SU-DHL-6 (cell line): ENCODE data around the gene OVOL3.

ENCODE experiments used
- H2AFZ ChIP-seq: fragments of 200-600 bp; sonication (generic); 2 replicates; pipeline ENCODE4 v1.6.1; 2014; ENCODE audit warnings: low read depth, mild to moderate bottlenecking, moderate library complexity, mixed read lengths, antibody characterized with exemption, low read length; ENCODE audit not compliant: severe bottlenecking
- H3F3A ChIP-seq: fragments of 200-600 bp; shearing (Covaris generic); 2 replicates; pipeline ENCODE4 v1.6.0; 2016; ENCODE audit warnings: antibody characterized with exemption, mild to moderate bottlenecking; ENCODE audit not compliant: insufficient read depth
- H3K27ac ChIP-seq: fragments of 200-600 bp; sonication (generic); 2 replicates; pipeline ENCODE4 v1.5.1; 2016; ENCODE audit warnings: low read depth, mild to moderate bottlenecking, low read length, moderate library complexity, mixed read lengths
- H3K27me3 ChIP-seq: fragments of 200-600 bp; sonication (generic), shearing (Covaris generic); 2 replicates; pipeline ENCODE4 v1.6.0; 2014; ENCODE audit warnings: mild to moderate bottlenecking, low read length
- H3K36me3 ChIP-seq: fragments of 200-600 bp; sonication (generic); 2 replicates; pipeline ENCODE4 v1.6.1; 2014; ENCODE audit warnings: mild to moderate bottlenecking, low read length, mixed read lengths
- H3K4me2 ChIP-seq: fragments of 300-600, 200-600 bp; shearing (Covaris generic), sonication (generic); 2 replicates; pipeline ENCODE4 v1.6.0; 2014; ENCODE audit warnings: low read length, low read depth, mild to moderate bottlenecking; ENCODE audit not compliant: poor library complexity, severe bottlenecking
- H3K4me3 ChIP-seq: fragments of 200-600 bp; sonication (generic); 2 replicates; pipeline ENCODE4 v1.5.1; 2014; ENCODE audit warnings: antibody characterized with exemption, low read length, mild to moderate bottlenecking, mixed read lengths; ENCODE audit not compliant: insufficient read depth, poor library complexity, severe bottlenecking
- H3K79me2 ChIP-seq: fragments of 200-600 bp; sonication (generic); 2 replicates; pipeline ENCODE4 v1.6.1; 2014; ENCODE audit warnings: mild to moderate bottlenecking, low read length, moderate library complexity; ENCODE audit not compliant: insufficient read depth
- H3K9ac ChIP-seq: fragments of 200-600 bp; sonication (generic); 2 replicates; pipeline ENCODE4 v1.7.0; 2014; ENCODE audit warnings: mild to moderate bottlenecking, low read length
- H3K9me2 ChIP-seq: fragments of 200-600 bp; sonication (generic); replicated peaks from 2 replicates; pipeline ENCODE4 v1.6.1; 2014; ENCODE audit warnings: low read length; ENCODE audit not compliant: insufficient read depth
- H3K9me3 ChIP-seq: fragments of 200-600 bp; sonication (generic); 2 replicates; pipeline ENCODE4 v1.6.1; 2014; ENCODE audit warnings: low read length, mixed read lengths; ENCODE audit not compliant: insufficient read depth
- H4K20me1 ChIP-seq: fragments of 200-600 bp; sonication (generic); 2 replicates; pipeline ENCODE4 v1.6.1; 2014; ENCODE audit warnings: low read depth, mild to moderate bottlenecking, antibody characterized with exemption, low read length, moderate library complexity, mixed read lengths
- EZH2phosphoT487 ChIP-seq: fragments of 200-600 bp; sonication (generic), shearing (Covaris generic); conservative IDR thresholded peaks from 2 replicates; pipeline ENCODE4 v1.6.1; 2018; ENCODE audit warnings: mild to moderate bottlenecking, antibody characterized with exemption, low read length, moderate library complexity, mixed read lengths
- TF ChIP-seq, protein P1 (sequence below): fragments of 200-600 bp; sonication (generic); IDR thresholded peaks from one replicate; pipeline ENCODE4 v1.5.1; 2017; ENCODE audit warnings: antibody characterized with exemption, mild to moderate bottlenecking, low read length, moderate library complexity; ENCODE audit not compliant: insufficient read depth, poor library complexity, severe bottlenecking

Gene OVOL3

GRCh38 chr19:36093146-36093662, 17.7 kb upstream of the OVOL3 start:
- Histone ChIP-seq H3K9ac (no peak overlapping the region), H3K4me2 (no peak overlapping the region), H3K9me3 (no peaks in the 10 kb centered on the region), H3F3A (no peaks in the 10 kb centered on the region), H2AFZ (no peak overlapping the region), H3K36me3 (no peaks in the 10 kb centered on the region; the same call in 1 of the 2 replicates), H4K20me1 (no peaks in the 10 kb centered on the region), H3K9me2 (no peaks in the 10 kb centered on the region), H3K4me3 (no peak overlapping the region), H3K27ac (no peak overlapping the region), H3K79me2 (no peaks in the 10 kb centered on the region), H3K27me3 (no peaks in the 10 kb centered on the region)
- TF ChIP-seq, protein P1, sequence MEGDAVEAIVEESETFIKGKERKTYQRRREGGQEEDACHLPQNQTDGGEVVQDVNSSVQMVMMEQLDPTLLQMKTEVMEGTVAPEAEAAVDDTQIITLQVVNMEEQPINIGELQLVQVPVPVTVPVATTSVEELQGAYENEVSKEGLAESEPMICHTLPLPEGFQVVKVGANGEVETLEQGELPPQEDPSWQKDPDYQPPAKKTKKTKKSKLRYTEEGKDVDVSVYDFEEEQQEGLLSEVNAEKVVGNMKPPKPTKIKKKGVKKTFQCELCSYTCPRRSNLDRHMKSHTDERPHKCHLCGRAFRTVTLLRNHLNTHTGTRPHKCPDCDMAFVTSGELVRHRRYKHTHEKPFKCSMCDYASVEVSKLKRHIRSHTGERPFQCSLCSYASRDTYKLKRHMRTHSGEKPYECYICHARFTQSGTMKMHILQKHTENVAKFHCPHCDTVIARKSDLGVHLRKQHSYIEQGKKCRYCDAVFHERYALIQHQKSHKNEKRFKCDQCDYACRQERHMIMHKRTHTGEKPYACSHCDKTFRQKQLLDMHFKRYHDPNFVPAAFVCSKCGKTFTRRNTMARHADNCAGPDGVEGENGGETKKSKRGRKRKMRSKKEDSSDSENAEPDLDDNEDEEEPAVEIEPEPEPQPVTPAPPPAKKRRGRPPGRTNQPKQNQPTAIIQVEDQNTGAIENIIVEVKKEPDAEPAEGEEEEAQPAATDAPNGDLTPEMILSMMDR: no peak
- no peak for TF ChIP-seq EZH2phosphoT487

DNA sequence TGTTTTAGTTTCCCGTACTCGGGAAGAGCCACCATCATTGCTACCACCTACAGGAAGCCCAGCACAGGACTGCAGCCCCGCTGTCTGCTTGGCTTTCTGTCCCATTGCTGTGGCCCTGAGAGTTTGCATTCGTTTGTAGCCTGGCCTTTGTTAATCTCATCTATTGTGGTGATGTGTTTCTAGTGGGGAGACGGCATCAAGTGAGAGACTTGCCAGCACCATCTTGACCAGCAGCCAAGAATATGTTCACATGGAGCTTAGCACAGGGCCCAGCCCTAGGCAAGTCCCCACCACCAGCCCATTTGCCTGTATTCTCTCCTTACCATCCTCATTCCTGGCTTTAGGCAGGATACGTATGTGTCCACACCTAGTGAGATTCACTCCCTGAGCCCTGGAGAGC, 17.3 kb upstream of the OVOL3 start:
- Histone ChIP-seq H3K36me3 (no peaks in the 10 kb centered on the region; the same call in 1 of the 2 replicates), H3K9me2 (no peaks in the 10 kb centered on the region), H3K27me3 (no peaks in the 10 kb centered on the region), H3K9me3 (no peaks in the 10 kb centered on the region), H3K9ac (no peak overlapping the region), H4K20me1 (no peaks in the 10 kb centered on the region), H3K4me3 (no peak overlapping the region), H3K4me2 (no peak overlapping the region), H3K79me2 (no peaks in the 10 kb centered on the region), H2AFZ (no peak overlapping the region), H3K27ac (no peak overlapping the region), H3F3A (no peaks in the 10 kb centered on the region)
- TF ChIP-seq EZH2phosphoT487: no peak
- TF ChIP-seq, protein P1: no peak

- H3F3A ChIP-seq: no peaks in the 10 kb centered on the region
- H3K36me3 ChIP-seq: no peaks in the 10 kb centered on the region; the same call in 1 of the 2 replicates
- no peak overlapping the region for H3K4me2 ChIP-seq
- no peaks in the 10 kb centered on the region for H3K27me3 ChIP-seq
- H3K79me2 ChIP-seq: no peaks in the 10 kb centered on the region
- H4K20me1 ChIP-seq: no peaks in the 10 kb centered on the region
- H3K9me3 ChIP-seq: no peaks in the 10 kb centered on the region
- no peak overlapping the region for H2AFZ ChIP-seq
- no peak overlapping the region for H3K9ac ChIP-seq
- H3K27ac ChIP-seq: no peak overlapping the region
- H3K9me2 ChIP-seq: no peaks in the 10 kb centered on the region
- no peak for TF ChIP-seq EZH2phosphoT487
- TF ChIP-seq, protein P1: no peak
- H3K4me3 ChIP-seq: no peak overlapping the region
Observed at GRCh38 chr19:36097036-36097435, 13.9 kb upstream of the OVOL3 start.
